Natural killer cell treated with Interleukin-12 subunit alpha and Interleukin-12 subunit beta and Interleukin-15 and Interleukin-18, amount 100 ng/mL, for 72 hours (primary cell): ENCODE data around the gene MICAL3. TPM values are rescaled to one million over a fixed set of nuclear protein-coding genes. Genes with fewer than 3 reads are reported as not detected.

Experiments used
- ATAC-seq, 2 donors: fragments of 150-1000 bp; cut with Tn5 transposase in 1 of 2; sonication (Bioruptor Pico), chemical (Tn5 transposase) in 1 of 2; 2 replicates each; pipeline ENCODE4 v1.10.0; 2021
- DNase-seq: peaks from one replicate; pipeline ENCODE4 v3.0.0; 2022; ENCODE audit warnings: low spot score
- H3K27ac Mint-ChIP-seq, 2 donors: 1 replicate in 1 of 2; 2 replicates in 1 of 2; pipeline ENCODE4 v1.8.0; 2022; ENCODE audit warnings: mixed read lengths in 2 of 2, mild to moderate bottlenecking in 1 of 2, moderate library complexity in 1 of 2
- H3K27me3 Mint-ChIP-seq, 2 donors: 1 replicate in 1 of 2; 2 replicates in 1 of 2; pipeline ENCODE4 v1.8.0; 2022; ENCODE audit warnings: mixed read lengths in 2 of 2
- H3K36me3 Mint-ChIP-seq: one replicate; pipeline ENCODE4 v1.8.0; 2022; ENCODE audit warnings: mixed read lengths
- H3K4me1 Mint-ChIP-seq, 2 donors: 1 replicate in 1 of 2; 2 replicates in 1 of 2; pipeline ENCODE4 v1.8.0; 2022; ENCODE audit warnings: low read depth in 2 of 2, mixed read lengths in 2 of 2, mild to moderate bottlenecking in 1 of 2
- H3K4me3 Mint-ChIP-seq: one replicate; pipeline ENCODE4 v1.8.0; 2022; ENCODE audit warnings: mixed read lengths
- H3K9me3 Mint-ChIP-seq: 2 replicates; pipeline ENCODE4 v1.8.0; 2022; ENCODE audit warnings: mixed read lengths
- total RNA-seq, 2 donors: library from RNA; stranded (reverse); gene quantifications; one replicate each; pipeline ENCODE4 v1.2.3, GENCODE V29; 2022

The MICAL3 gene
- total RNA-seq, 2 donors from 2014 or later: 52.7 to 62.1 TPM

GRCh38 chr22:17830043-17830961 is 194.1 kb downstream of the MICAL3 start:
- ATAC-seq (peak; percentile 77 to 85), DNase-seq (no peak)
- Mint-ChIP-seq H3K36me3 (peaks cover 5% of the 10 kb centered on the region), H3K27ac (no peak overlapping the region), H3K4me3 (no peak overlapping the region), H3K4me1 (peaks cover 0 to 5% of the 10 kb centered on the region in 2 donors), H3K27me3 (no peaks in the 10 kb centered on the region), H3K9me3 (no peaks in the 10 kb centered on the region)

- Mint-ChIP-seq H3K27ac (no peak overlapping the region), H3K36me3 (peaks cover 5% of the 10 kb centered on the region), H3K27me3 (no peaks in the 10 kb centered on the region), H3K9me3 (no peaks in the 10 kb centered on the region), H3K4me3 (no peak overlapping the region), H3K4me1 (peaks cover 0 to 5% of the 10 kb centered on the region in 2 donors)
- no peak for DNase-seq
- ATAC-seq: no peak
These were observed 194.7 kb downstream of the MICAL3 start for GRCh38 chr22:17829695-17830042.

- H3K36me3 Mint-ChIP-seq: peaks cover 5% of the 10 kb centered on the region
- DNase-seq (no peak), ATAC-seq (no peak)
- H3K4me3 Mint-ChIP-seq: no peak overlapping the region
- no peaks in the 10 kb centered on the region for H3K27me3 Mint-ChIP-seq
- no peaks in the 10 kb centered on the region for H3K9me3 Mint-ChIP-seq
- H3K4me1 Mint-ChIP-seq: peaks cover 0 to 5% of the 10 kb centered on the region in 2 donors
- no peak overlapping the region for H3K27ac Mint-ChIP-seq
These were observed 195.8 kb downstream of the MICAL3 start for GRCh38 chr22:17828502-17829080.

- no peak overlapping the region for H3K4me3 Mint-ChIP-seq
- peaks cover 5% of the 10 kb centered on the region for H3K36me3 Mint-ChIP-seq
- H3K4me1 Mint-ChIP-seq: peaks cover 0 to 5% of the 10 kb centered on the region in 2 donors
- H3K27me3 Mint-ChIP-seq: no peaks in the 10 kb centered on the region
- no peak overlapping the region for H3K27ac Mint-ChIP-seq
- DNase-seq (no peak), ATAC-seq (no peak)
- no peaks in the 10 kb centered on the region for H3K9me3 Mint-ChIP-seq
These were observed 196.9 kb downstream of the MICAL3 start for GRCh38 chr22:17827466-17827865.

GRCh38 chr22:17825876-17826550 is 198.3 kb downstream of the MICAL3 start:
- Mint-ChIP-seq H3K4me3 (no peak overlapping the region), H3K4me1 (peaks cover 0 to 5% of the 10 kb centered on the region in 2 donors), H3K36me3 (peaks cover 5% of the 10 kb centered on the region), H3K9me3 (no peaks in the 10 kb centered on the region), H3K27me3 (no peaks in the 10 kb centered on the region), H3K27ac (no peak overlapping the region)
- DNase-seq (no peak), ATAC-seq (no peak)

- ATAC-seq (no peak), DNase-seq (no peak)
- Mint-ChIP-seq H3K4me1 (no peaks in the 10 kb centered on the region), H3K27ac (no peak overlapping the region), H3K9me3 (no peaks in the 10 kb centered on the region), H3K4me3 (no peak overlapping the region), H3K27me3 (no peaks in the 10 kb centered on the region), H3K36me3 (peaks cover 5% of the 10 kb centered on the region)
These were observed 199.9 kb downstream of the MICAL3 start for GRCh38 chr22:17824457-17824856.

GRCh38 chr22:17823964-17824363 is 200.4 kb downstream of the MICAL3 start:
- Mint-ChIP-seq H3K9me3 (no peaks in the 10 kb centered on the region), H3K27me3 (no peaks in the 10 kb centered on the region), H3K4me3 (no peak overlapping the region), H3K27ac (no peak overlapping the region), H3K36me3 (peaks cover 5% of the 10 kb centered on the region), H3K4me1 (no peaks in the 10 kb centered on the region)
- DNase-seq: no peak
- ATAC-seq: no peak

- Mint-ChIP-seq H3K4me1 (no peaks in the 10 kb centered on the region), H3K27ac (no peak overlapping the region), H3K9me3 (no peaks in the 10 kb centered on the region), H3K36me3 (peaks cover 5% of the 10 kb centered on the region), H3K4me3 (no peak overlapping the region), H3K27me3 (no peaks in the 10 kb centered on the region)
- DNase-seq (no peak), ATAC-seq (no peak)
These were observed 201.1 kb downstream of the MICAL3 start for GRCh38 chr22:17823226-17823625.

GRCh38 chr22:17822087-17822486 is 202.3 kb downstream of the MICAL3 start:
- H3K36me3 Mint-ChIP-seq: peaks cover 5% of the 10 kb centered on the region
- H3K27ac Mint-ChIP-seq: no peak overlapping the region

GRCh38 chr22:17820879-17821439 is 203.4 kb downstream of the MICAL3 start:
- DNase-seq (no peak), ATAC-seq (no peak)
- H3K36me3 Mint-ChIP-seq: no peaks in the 10 kb centered on the region
- no peaks in the 10 kb centered on the region for H3K9me3 Mint-ChIP-seq
- no peaks in the 10 kb centered on the region for H3K4me1 Mint-ChIP-seq
- no peak overlapping the region for H3K4me3 Mint-ChIP-seq
- H3K27ac Mint-ChIP-seq: no peak overlapping the region
- no peaks in the 10 kb centered on the region for H3K27me3 Mint-ChIP-seq

More at GRCh38 chr22:17822087-17822486, 202.3 kb downstream of the MICAL3 start:
- no peaks in the 10 kb centered on the region for H3K9me3 Mint-ChIP-seq
- DNase-seq: no peak
- H3K4me1 Mint-ChIP-seq: no peaks in the 10 kb centered on the region
- no peak overlapping the region for H3K4me3 Mint-ChIP-seq
- no peak for ATAC-seq
- H3K27me3 Mint-ChIP-seq: no peaks in the 10 kb centered on the region

GRCh38 chr22:17818649-17819048 is 205.7 kb downstream of the MICAL3 start:
- H3K4me3 Mint-ChIP-seq: no peak overlapping the region
- no peaks in the 10 kb centered on the region for H3K9me3 Mint-ChIP-seq
- H3K27ac Mint-ChIP-seq: no peak overlapping the region
- ATAC-seq (no peak), DNase-seq (no peak)
- no peaks in the 10 kb centered on the region for H3K36me3 Mint-ChIP-seq
- no peaks in the 10 kb centered on the region for H3K27me3 Mint-ChIP-seq
- no peaks in the 10 kb centered on the region for H3K4me1 Mint-ChIP-seq

- no peaks in the 10 kb centered on the region for H3K36me3 Mint-ChIP-seq
- ATAC-seq (no peak), DNase-seq (no peak)
- no peaks in the 10 kb centered on the region for H3K4me1 Mint-ChIP-seq
- no peaks in the 10 kb centered on the region for H3K9me3 Mint-ChIP-seq
- H3K27ac Mint-ChIP-seq: no peak overlapping the region
- H3K27me3 Mint-ChIP-seq: no peaks in the 10 kb centered on the region
- H3K4me3 Mint-ChIP-seq: no peak overlapping the region
These were observed 206.2 kb downstream of the MICAL3 start for GRCh38 chr22:17818180-17818579.

- H3K36me3 Mint-ChIP-seq: no peaks in the 10 kb centered on the region
- no peak for ATAC-seq
These were observed 206.8 kb downstream of the MICAL3 start for GRCh38 chr22:17817511-17818065.

More at GRCh38 chr22:17817511-17818065, 206.8 kb downstream of the MICAL3 start:
- H3K4me3 Mint-ChIP-seq: no peak overlapping the region
- no peak overlapping the region for H3K27ac Mint-ChIP-seq
- H3K27me3 Mint-ChIP-seq: no peaks in the 10 kb centered on the region
- H3K9me3 Mint-ChIP-seq: no peaks in the 10 kb centered on the region
- DNase-seq: no peak
- no peaks in the 10 kb centered on the region for H3K4me1 Mint-ChIP-seq
